CD4-positive, alpha-beta T cell treated with Interleukin-10 for 1 hour (primary cell): ENCODE data around the gene SLC38A8.

Source experiments
- DNase-seq: peaks from one replicate; pipeline ENCODE4 v3.0.0-alpha.2; 2020

The SLC38A8 gene

GRCh38 chr16:84047626-84048025 is 5.0 kb upstream of the SLC38A8 start:
- DNase-seq = no peak

- no peak for DNase-seq
These were observed 4.6 kb upstream of the SLC38A8 start for GRCh38 chr16:84047206-84047605.

GRCh38 chr16:84045818-84046470 is 3.3 kb upstream of the SLC38A8 start:
- no peak for DNase-seq

GRCh38 chr16:84045001-84045817 is 2.6 kb upstream of the SLC38A8 start:
- no peak for DNase-seq

GRCh38 chr16:84044118-84044488 is 1.5 kb upstream of the SLC38A8 start:
- DNase-seq = no peak

- no peak for DNase-seq
These were observed 1.0 kb upstream of the SLC38A8 start for GRCh38 chr16:84043486-84044117.

GRCh38 chr16:84042879-84043485 is 387 bp upstream of the SLC38A8 start:
- no peak for DNase-seq

GRCh38 chr16:84041881-84042280 is 714 bp downstream of the SLC38A8 start:
- no peak for DNase-seq

GRCh38 chr16:84040823-84041820 is 1.5 kb downstream of the SLC38A8 start:
- no peak for DNase-seq

- no peak for DNase-seq
These were observed 2.3 kb downstream of the SLC38A8 start for GRCh38 chr16:84040226-84040822.

GRCh38 chr16:84039696-84040095 is 2.9 kb downstream of the SLC38A8 start:
- no peak for DNase-seq

- DNase-seq = no peak
These were observed 4.1 kb downstream of the SLC38A8 start for GRCh38 chr16:84038469-84038868.

- no peak for DNase-seq
These were observed 5.6 kb downstream of the SLC38A8 start for GRCh38 chr16:84036982-84037425.

- no peak for DNase-seq
These were observed 6.5 kb downstream of the SLC38A8 start for GRCh38 chr16:84036131-84036530.

GRCh38 chr16:84034516-84034915 is 8.1 kb downstream of the SLC38A8 start:
- DNase-seq = no peak

GRCh38 chr16:84033251-84034195 is 9.1 kb downstream of the SLC38A8 start:
- no peak for DNase-seq

GRCh38 chr16:84032458-84033178 is 10.0 kb downstream of the SLC38A8 start:
- no peak for DNase-seq

- no peak for DNase-seq
These were observed 11.0 kb downstream of the SLC38A8 start for GRCh38 chr16:84031556-84031955.

GRCh38 chr16:84029297-84030047 is 13.1 kb downstream of the SLC38A8 start:
- no peak for DNase-seq
